NK-92 treated with Interleukin-12 subunit alpha and Interleukin-12 subunit beta, amount 100 ng/mL, for 24 hours (cell line): ENCODE results near the gene DNAJC2.

Experiments used
- DNase-seq: peaks from one replicate; lab custom pipeline; 2025; lab: John Stamatoyannopoulos, UW

The DNAJC2 gene, protein sequence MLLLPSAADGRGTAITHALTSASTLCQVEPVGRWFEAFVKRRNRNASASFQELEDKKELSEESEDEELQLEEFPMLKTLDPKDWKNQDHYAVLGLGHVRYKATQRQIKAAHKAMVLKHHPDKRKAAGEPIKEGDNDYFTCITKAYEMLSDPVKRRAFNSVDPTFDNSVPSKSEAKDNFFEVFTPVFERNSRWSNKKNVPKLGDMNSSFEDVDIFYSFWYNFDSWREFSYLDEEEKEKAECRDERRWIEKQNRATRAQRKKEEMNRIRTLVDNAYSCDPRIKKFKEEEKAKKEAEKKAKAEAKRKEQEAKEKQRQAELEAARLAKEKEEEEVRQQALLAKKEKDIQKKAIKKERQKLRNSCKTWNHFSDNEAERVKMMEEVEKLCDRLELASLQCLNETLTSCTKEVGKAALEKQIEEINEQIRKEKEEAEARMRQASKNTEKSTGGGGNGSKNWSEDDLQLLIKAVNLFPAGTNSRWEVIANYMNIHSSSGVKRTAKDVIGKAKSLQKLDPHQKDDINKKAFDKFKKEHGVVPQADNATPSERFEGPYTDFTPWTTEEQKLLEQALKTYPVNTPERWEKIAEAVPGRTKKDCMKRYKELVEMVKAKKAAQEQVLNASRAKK

DNA sequence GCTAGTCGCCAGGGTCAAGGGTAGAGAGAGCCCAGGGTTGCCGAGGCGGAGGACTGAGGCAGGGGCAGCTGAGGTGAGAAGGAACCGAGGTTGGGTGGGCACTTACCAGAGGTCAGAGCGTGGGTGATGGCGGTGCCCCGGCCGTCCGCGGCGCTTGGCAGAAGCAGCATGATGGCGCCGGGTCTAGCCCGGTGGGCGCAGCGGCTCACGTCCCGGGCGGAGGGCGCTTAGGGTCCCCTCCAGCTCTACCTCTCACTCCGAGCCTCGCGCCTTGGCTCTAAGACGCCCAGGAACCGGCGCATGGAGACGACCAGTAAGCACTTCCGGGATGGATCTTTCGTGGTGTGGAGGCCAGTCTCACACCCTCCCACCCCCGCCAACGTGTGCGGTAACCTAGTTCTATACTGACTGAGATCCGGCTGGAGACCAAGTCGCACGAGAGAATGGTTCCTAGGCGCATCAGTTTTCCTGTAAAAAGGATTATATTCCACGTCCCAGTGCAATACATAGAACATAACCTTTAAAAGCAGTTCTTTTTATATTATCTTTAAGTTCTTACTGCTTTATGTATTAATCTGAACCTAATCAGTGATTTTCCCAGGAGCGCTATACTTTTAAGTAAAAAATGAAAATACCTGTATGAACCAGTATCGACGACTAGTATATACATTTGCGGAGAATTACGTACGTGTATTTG is at the start of gene DNAJC2:
DNAJC2 (minus strand) TSS at position 315 of the 697 bp plus-strand sequence; CDS start at position 170, 145 bp downstream.
- DNase-seq = peak; percentile 78

DNA sequence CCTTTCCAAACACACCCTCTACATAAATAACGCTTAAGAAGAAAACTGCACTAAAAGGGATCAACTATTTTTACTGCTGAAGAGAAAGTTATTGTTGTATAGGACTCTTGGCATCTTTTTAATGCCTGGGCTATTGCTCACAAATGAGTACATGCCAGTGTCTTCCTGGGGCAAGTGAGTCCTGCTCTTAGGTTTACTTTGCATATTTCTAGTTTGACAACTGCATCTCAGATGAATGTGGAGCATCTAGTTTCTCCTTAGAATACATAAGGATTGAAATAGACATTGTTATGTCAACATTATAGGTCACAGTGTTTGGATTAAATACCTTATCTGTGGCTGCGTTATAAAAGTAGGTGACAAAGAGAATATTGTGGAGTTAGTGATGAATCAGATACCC is 47.4 kb upstream of the DNAJC2 start:
- no peak for DNase-seq

DNA sequence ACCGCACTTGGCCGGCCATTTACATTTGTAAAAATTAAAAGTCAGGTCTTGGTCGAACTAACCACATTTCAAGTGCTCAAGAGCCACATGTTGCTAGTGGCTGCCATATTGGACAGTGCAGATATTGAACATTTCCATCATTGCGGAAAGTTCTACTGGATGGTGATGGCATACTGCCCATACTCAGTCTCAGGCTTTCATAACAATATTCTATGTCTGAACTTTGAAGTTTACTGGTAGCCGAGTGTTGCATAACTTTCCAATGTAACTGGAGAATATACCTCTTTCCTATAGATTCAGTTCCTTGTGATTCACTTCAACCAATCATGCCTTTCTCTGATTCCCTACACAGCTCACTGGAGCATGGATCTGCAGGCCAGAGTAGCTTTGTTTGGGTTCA is 46.6 kb upstream of the DNAJC2 start:
- no peak for DNase-seq

- no peak for DNase-seq
Measured at GRCh38 chr7:103389263-103389662, 44.7 kb upstream of the DNAJC2 start.

GRCh38 chr7:103388469-103389140 is 44.0 kb upstream of the DNAJC2 start:
- DNase-seq = no peak

- DNase-seq = no peak
Measured at GRCh38 chr7:103387242-103387641, 42.7 kb upstream of the DNAJC2 start.

- no peak for DNase-seq
Measured at GRCh38 chr7:103382032-103382402, 37.5 kb upstream of the DNAJC2 start.

DNA sequence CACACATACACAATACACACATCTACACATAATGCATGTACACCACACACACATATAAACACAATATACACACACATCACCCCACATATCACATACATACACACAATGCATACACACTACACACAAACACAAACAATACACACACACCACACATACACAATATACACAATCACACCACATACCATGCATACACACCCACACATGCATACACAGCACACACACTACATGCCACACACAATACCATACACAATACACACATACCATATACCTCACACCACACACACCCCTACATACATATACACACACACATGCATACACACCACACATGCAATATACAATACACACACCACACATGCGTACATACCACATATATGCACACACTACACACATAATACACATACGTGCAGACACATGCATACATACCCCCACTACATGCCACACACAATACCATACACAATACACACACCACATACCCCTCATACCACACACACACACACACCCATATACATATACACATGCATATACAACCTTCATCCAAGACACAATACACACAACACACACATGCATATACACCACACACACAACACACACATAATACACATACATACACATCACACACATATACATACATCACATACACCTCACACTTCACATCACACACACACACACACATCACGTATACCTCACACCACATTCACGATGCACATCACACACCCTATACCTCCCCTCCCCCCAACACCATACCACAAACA is 36.9 kb upstream of the DNAJC2 start:
- no peak for DNase-seq

- DNase-seq = no peak
Measured at GRCh38 chr7:103380395-103381191, 36.0 kb upstream of the DNAJC2 start.

GRCh38 chr7:103379270-103379975 is 34.9 kb upstream of the DNAJC2 start:
- DNase-seq = no peak

GRCh38 chr7:103373866-103374643 is 29.5 kb upstream of the DNAJC2 start:
- DNase-seq = no peak

DNA sequence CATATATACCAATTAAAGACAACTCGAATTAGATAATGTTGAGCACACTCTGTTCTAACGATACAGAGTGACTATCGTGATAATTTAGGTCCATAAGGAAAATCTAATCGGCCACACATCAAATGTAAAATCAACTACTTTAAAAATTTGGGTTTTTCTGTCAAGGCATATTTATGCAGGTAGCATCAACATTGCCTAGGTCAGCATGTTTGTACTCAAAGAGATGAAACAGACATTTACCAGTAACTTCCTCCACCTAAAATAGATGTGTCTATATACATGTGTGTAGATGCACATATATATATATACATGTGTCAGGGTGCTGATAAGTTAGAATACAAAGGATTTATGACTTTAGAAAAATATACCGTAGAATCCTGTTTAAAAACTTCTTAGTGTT is 24.9 kb upstream of the DNAJC2 start:
- no peak for DNase-seq

DNA sequence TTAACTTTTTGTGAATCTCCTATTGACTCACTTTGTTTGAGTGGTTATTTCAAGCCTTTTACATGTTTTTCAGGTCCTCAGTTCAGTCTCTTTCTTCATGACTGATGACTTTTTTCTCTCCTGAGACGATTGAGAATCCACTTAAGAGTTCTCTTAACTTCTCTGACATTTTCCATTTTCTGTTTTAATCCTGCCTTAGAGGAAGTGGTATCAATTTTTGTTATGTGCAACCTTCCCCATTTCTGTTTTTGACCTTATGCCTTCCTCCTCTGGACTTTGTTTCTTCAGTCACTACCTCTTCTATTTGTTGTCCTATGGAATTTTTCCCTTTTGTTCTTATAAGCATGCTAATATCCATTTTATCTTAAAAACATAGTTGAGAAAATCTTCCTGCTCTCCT is 5.2 kb upstream of the DNAJC2 start:
- no peak for DNase-seq

- no peak for DNase-seq
Measured at GRCh38 chr7:103348959-103349358, 4.4 kb upstream of the DNAJC2 start.

DNA sequence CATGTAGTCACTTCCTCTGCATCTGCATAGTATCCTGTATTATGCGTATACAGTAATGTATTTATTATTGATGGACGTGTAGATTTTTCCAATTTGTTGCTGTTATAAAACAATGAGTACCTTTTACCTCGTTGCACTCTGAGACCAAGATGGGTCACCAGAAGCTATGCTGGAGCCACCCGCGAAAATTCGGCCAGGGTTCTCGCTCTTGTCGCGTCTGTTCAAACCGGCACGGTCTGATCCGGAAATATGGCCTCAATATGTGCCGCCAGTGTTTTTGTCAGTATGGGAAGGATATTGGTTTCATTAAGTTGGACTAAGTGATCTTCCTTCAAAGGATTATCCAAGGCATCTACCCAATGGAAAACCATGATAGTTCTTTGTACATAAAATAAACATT is 3.9 kb upstream of the DNAJC2 start:
- no peak for DNase-seq

DNA sequence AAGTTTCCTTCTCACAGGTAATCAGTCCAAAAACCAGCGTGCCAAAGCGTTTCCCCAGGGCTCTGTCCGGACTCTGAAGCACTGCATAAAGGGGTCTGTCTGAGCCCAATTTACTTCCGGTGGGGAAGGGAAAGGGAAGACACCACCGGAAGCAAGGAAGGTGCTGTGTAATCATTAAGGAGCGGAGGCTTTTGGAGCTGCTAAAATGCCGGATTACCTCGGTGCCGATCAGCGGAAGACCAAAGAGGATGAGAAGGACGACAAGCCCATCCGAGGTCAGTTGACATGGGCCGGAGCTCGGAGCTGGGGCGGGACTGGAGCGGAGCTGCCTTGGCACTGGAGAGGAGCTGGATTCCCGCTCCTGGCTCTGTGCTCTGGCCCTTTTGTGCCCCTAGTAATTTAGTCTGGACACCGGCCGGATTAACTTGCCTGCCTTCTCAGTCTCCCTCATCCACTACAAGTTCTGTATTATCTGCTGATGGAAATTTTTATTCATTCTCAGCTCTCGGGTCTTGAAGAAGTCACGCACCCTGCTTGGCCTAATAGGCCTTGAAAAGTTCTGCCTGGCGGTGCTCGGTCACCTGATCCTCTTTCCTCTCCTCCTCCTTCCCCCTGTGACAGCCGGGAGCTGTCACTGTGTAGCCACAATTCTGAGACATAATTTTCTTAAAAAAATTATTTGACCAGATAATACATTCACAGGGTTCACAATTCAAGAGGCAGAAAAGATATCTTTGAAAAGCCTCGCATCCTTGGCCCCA is 3.1 kb upstream of the DNAJC2 start, which contains the start of gene PSMC2:
PSMC2 (plus strand) TSS at position 137 of the 761 bp plus-strand sequence; CDS start at position 206, 69 bp downstream.
- DNase-seq = peak; percentile 71

- no peak for DNase-seq
Measured at GRCh38 chr7:103346396-103346795, 1.8 kb upstream of the DNAJC2 start.

DNA sequence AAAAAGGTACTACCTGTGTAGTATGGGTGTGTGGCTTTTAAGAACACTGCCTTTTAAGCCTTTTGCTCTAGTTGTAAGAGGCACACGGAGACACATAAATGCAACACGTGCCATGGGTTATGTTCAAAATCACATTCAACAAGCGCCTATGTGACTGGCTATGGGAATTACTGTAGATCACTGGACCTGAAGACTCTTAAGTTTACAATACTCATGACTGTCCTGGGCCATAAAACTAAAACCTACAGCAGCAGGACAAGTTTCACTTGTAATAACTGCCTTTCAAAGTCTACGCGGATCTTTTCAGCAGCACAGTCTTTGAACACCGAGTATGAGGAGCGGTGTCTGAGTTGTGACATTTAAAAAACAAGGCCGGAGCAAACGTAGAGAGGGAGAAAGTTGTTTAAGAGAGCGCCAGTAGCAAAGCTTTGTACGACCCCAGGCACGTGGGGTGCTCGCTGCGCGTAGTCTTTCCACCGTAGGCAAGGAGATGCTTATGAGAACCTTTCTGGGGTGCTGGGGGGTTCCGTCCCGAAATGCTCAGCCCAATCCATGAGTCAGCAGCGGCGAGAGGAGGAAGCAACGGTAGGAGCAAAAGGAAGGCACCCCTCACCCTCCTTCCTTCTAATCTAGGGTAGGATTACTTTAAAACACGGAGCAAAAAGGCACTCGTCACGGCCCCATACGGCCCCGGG is 662 bp downstream of the DNAJC2 start:
- DNase-seq = peak; percentile 31
